ENCODE measurements around the gene CSMD2. TPM values are rescaled to one million over a fixed set of nuclear protein-coding genes. Genes with fewer than 3 reads are reported as not detected.

The CSMD2 gene
- total RNA-seq, 1 experiment from 2014 or later = 13.2 TPM

- CTCF ChIA-PET = interaction anchor here (0.9 kb wide), 1 partner anchor 244 kb away, joined by 3 read pairs; no protein-coding TSS in a partner anchor
- peaks cover 13% of the 10 kb centered on the region for H3K36me3 Mint-ChIP-seq
- no peaks in the 10 kb centered on the region for H3K27me3 Mint-ChIP-seq (ENCODE audit: low read depth)
- DNase-seq (ENCODE audit: low spot score) = no peak
- 0 out of 2 replicates have a peak, but pooled peaks cover 3% of the 10 kb centered on the region for H3K4me1 Mint-ChIP-seq
- POLR2A ChIA-PET = no interaction called here
- TF ChIP-seq TCF7 (CRISPR knock-in tag; IDR thresholded peaks at IDR 0.05; ENCODE audit: low read depth) (no peak), ZNF317 (CRISPR knock-in tag; IDR thresholded peaks at IDR 0.05; ENCODE audit: borderline replicate concordance, low read depth) (no peak), ZBTB43 (CRISPR knock-in tag; IDR thresholded peaks at IDR 0.05) (no peak), JUN (CRISPR knock-in tag; IDR thresholded peaks at IDR 0.05) (no peak), CDX4 (CRISPR knock-in tag; IDR thresholded peaks at IDR 0.05; ENCODE audit: borderline replicate concordance) (no peak), TEAD4 (CRISPR knock-in tag; IDR thresholded peaks at IDR 0.05) (no peak), PREB (CRISPR knock-in tag; IDR thresholded peaks at IDR 0.05; ENCODE audit: borderline replicate concordance) (no peak), NR3C1 (CRISPR knock-in tag; conservative IDR thresholded peaks at IDR 0.05; ENCODE audit: low read depth) (no peak), FOXK1 (CRISPR knock-in tag; IDR thresholded peaks at IDR 0.05) (no peak), SMAD3 (CRISPR knock-in tag; IDR thresholded peaks at IDR 0.05; ENCODE audit: borderline replicate concordance) (no peak), GABPB1 (CRISPR knock-in tag; IDR thresholded peaks at IDR 0.05) (no peak), CREM (CRISPR knock-in tag; IDR thresholded peaks at IDR 0.05) (no peak), ATF3 (CRISPR knock-in tag; conservative IDR thresholded peaks at IDR 0.05) (no peak), ZNF138 (CRISPR knock-in tag; conservative IDR thresholded peaks at IDR 0.05) (no peak), NFE2L1 (CRISPR knock-in tag; IDR thresholded peaks at IDR 0.05) (no peak), USF2 (CRISPR knock-in tag; IDR thresholded peaks at IDR 0.05) (no peak), RELA (CRISPR knock-in tag; IDR thresholded peaks at IDR 0.05; ENCODE audit: borderline replicate concordance) (no peak), MYBL2 (CRISPR knock-in tag; IDR thresholded peaks at IDR 0.05) (no peak)
- H3K4me3 Mint-ChIP-seq = no peak overlapping the region
- H3K27ac Mint-ChIP-seq = 0 out of 2 replicates have a peak overlapping the region, but pooled peaks have one; percentile 5
- H3K9me3 Mint-ChIP-seq = peaks cover 18% of the 10 kb centered on the region
- ATAC-seq = no peak
These were observed 287.9 kb downstream of the CSMD2 start for GRCh38 chr1:33876970-33877650.

- ATAC-seq = no peak
- DNase-seq (ENCODE audit: low spot score) = no peak
- no peaks in the 10 kb centered on the region; the same call in 1 of the 2 replicates for H3K27me3 Mint-ChIP-seq (ENCODE audit: low read depth)
- POLR2A ChIA-PET = no interaction called here
- H3K27ac Mint-ChIP-seq = no peak overlapping the region
- H3K36me3 Mint-ChIP-seq = peaks cover 13% of the 10 kb centered on the region
- CTCF ChIA-PET = interaction anchor here (0.6 to 1.0 kb wide), 3 partner anchors 68 to 243 kb away, joined by 3 to 6 read pairs (median 6); no protein-coding TSS in a partner anchor
- TF ChIP-seq NR2C2 (CRISPR knock-in tag; IDR thresholded peaks at IDR 0.05) (no peak), MLX (CRISPR knock-in tag; IDR thresholded peaks at IDR 0.05) (no peak), ESRRA (CRISPR knock-in tag; IDR thresholded peaks at IDR 0.05; ENCODE audit: borderline replicate concordance) (no peak), EMX1 (CRISPR knock-in tag; IDR thresholded peaks at IDR 0.05) (no peak), IRF2 (CRISPR knock-in tag; IDR thresholded peaks at IDR 0.05; ENCODE audit: borderline replicate concordance, low read depth) (no peak), PREB (CRISPR knock-in tag; IDR thresholded peaks at IDR 0.05; ENCODE audit: borderline replicate concordance) (no peak), SOX15 (CRISPR knock-in tag; IDR thresholded peaks at IDR 0.05) (no peak), MXD4 (CRISPR knock-in tag; IDR thresholded peaks at IDR 0.05; ENCODE audit: borderline replicate concordance) (no peak), AR (CRISPR knock-in tag; IDR thresholded peaks at IDR 0.05) (no peak)
- H3K4me3 Mint-ChIP-seq = no peak overlapping the region
- H3K9me3 Mint-ChIP-seq = peaks cover 18% of the 10 kb centered on the region
- H3K4me1 Mint-ChIP-seq = 0 out of 2 replicates have a peak, but pooled peaks cover 3% of the 10 kb centered on the region
These were observed 289.2 kb downstream of the CSMD2 start for GRCh38 chr1:33875862-33876261.

All from WTC11 (cell line).